ENCODE measurements around the gene AKAP14.
A peak's percentile ranks its signal among the peaks of the same experiment; 100 is the strongest.

The AKAP14 gene

DNA sequence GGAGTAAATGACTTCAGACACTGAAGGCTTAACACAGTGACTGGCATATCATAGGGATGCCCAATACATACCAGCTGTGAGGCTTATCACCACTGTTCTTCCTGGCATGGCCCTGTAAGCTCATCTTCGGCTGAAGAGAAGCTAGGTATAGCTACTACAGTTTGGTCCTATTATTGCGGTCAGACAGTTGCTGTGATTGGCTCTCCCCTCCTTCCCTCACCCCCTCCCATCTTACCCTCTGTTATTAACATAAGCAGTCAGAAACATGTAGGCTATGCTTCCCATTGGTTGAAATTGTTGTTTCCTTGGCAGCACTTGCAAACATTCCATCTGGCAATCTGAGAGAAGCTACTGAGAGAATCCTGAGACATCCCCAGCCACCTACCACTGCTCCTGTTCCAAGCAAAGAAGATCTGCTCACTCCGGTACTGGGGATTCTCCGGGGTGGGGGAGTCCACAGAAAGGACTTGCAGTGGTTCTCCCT is at the start of gene AKAP14:
AKAP14 (plus strand) TSS at position 51 of the 484 bp plus-strand sequence. CDS start 7,331 bp downstream, outside the sequence.
- DNase-seq (ENCODE audit: extremely low read depth, insufficient read length) = no peak
- no peaks in the 10 kb centered on the region for H3K36me3 ChIP-seq (ENCODE audit: control insufficient read depth, insufficient read depth, low read length)
- TF ChIP-seq, protein P1, sequence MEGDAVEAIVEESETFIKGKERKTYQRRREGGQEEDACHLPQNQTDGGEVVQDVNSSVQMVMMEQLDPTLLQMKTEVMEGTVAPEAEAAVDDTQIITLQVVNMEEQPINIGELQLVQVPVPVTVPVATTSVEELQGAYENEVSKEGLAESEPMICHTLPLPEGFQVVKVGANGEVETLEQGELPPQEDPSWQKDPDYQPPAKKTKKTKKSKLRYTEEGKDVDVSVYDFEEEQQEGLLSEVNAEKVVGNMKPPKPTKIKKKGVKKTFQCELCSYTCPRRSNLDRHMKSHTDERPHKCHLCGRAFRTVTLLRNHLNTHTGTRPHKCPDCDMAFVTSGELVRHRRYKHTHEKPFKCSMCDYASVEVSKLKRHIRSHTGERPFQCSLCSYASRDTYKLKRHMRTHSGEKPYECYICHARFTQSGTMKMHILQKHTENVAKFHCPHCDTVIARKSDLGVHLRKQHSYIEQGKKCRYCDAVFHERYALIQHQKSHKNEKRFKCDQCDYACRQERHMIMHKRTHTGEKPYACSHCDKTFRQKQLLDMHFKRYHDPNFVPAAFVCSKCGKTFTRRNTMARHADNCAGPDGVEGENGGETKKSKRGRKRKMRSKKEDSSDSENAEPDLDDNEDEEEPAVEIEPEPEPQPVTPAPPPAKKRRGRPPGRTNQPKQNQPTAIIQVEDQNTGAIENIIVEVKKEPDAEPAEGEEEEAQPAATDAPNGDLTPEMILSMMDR (IDR thresholded peaks at IDR 0.05; ENCODE audit: insufficient read depth, low read length, poor library complexity, severe bottlenecking) = no peak
- H3K27me3 ChIP-seq (replicated peaks; ENCODE audit: control insufficient read depth, insufficient read depth, low read length) = no peaks in the 10 kb centered on the region
- H3K4me3 ChIP-seq (replicated peaks; ENCODE audit: low read depth, low read length) = no peak within 1 kb of the TSS

GRCh38 chrX:119852382-119853353 is 43.0 kb upstream of the AKAP14 start, which contains the start of gene UPF3B:
Gene UPF3B, minus strand, starts transcription at chrX:119852963. Its CDS starts 35 bp downstream, at chrX:119852928.
- no peaks in the 10 kb centered on the region for H3K27me3 ChIP-seq (replicated peaks; ENCODE audit: control insufficient read depth, insufficient read depth, low read length)
- TF ChIP-seq, protein P1 (IDR thresholded peaks at IDR 0.05; ENCODE audit: insufficient read depth, low read length, poor library complexity, severe bottlenecking) = no peak
- H3K4me3 ChIP-seq (replicated peaks; ENCODE audit: low read depth, low read length) = peak within 1 kb of the TSS; percentile 79
- H3K36me3 ChIP-seq (ENCODE audit: control insufficient read depth, insufficient read depth, low read length) = no peaks in the 10 kb centered on the region
- DNase-seq (ENCODE audit: extremely low read depth, insufficient read length) = peak; percentile 95

DNA sequence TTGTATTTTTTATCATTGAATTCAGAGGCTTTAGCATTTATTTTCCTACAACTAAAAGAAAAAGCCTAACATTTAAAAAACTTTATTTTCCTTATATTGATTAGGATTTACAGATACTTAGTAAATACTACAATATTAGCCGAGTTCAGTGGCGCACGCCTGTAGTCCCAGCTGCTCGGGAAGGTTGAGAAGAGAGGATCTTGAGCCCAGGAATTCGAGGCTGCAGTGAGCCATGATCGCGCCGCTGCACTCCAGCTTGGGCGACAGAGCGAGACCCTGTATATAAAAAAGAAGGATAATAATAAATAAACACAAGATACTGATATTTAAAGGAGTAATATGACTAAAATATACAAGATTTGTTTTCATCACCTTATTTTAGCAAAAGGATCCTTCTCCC is 42.2 kb upstream of the AKAP14 start:
- peak overlapping the region; percentile 4 for H3K4me3 ChIP-seq (replicated peaks; ENCODE audit: low read depth, low read length)
- DNase-seq (ENCODE audit: extremely low read depth, insufficient read length) = no peak
- TF ChIP-seq, protein P1 (IDR thresholded peaks at IDR 0.05; ENCODE audit: insufficient read depth, low read length, poor library complexity, severe bottlenecking) = no peak
- no peaks in the 10 kb centered on the region for H3K36me3 ChIP-seq (ENCODE audit: control insufficient read depth, insufficient read depth, low read length)
- no peaks in the 10 kb centered on the region for H3K27me3 ChIP-seq (replicated peaks; ENCODE audit: control insufficient read depth, insufficient read depth, low read length)

- no peak for DNase-seq (ENCODE audit: extremely low read depth, insufficient read length)
- TF ChIP-seq, protein P1 (IDR thresholded peaks at IDR 0.05; ENCODE audit: insufficient read depth, low read length, poor library complexity, severe bottlenecking) = no peak
- H3K4me3 ChIP-seq (replicated peaks; ENCODE audit: low read depth, low read length) = peak overlapping the region; percentile 79
- no peaks in the 10 kb centered on the region for H3K27me3 ChIP-seq (replicated peaks; ENCODE audit: control insufficient read depth, insufficient read depth, low read length)
- H3K36me3 ChIP-seq (ENCODE audit: control insufficient read depth, insufficient read depth, low read length) = no peaks in the 10 kb centered on the region
Measured at GRCh38 chrX:119870626-119871131, 25.0 kb upstream of the AKAP14 start.

- DNase-seq (ENCODE audit: extremely low read depth, insufficient read length) = no peak
- Histone ChIP-seq H3K4me3 (replicated peaks; ENCODE audit: low read depth, low read length) (peak overlapping the region; percentile 79), H3K27me3 (replicated peaks; ENCODE audit: control insufficient read depth, insufficient read depth, low read length) (no peaks in the 10 kb centered on the region), H3K36me3 (ENCODE audit: control insufficient read depth, insufficient read depth, low read length) (no peaks in the 10 kb centered on the region)
- TF ChIP-seq, protein P1 (IDR thresholded peaks at IDR 0.05; ENCODE audit: insufficient read depth, low read length, poor library complexity, severe bottlenecking) = no peak
Measured at GRCh38 chrX:119871245-119871598, 24.5 kb upstream of the AKAP14 start.

Measured in GM06990 (cell line).